GM18498 (cell line): ENCODE data around the gene ZNF365.
A peak's percentile ranks its signal among the peaks of the same experiment; 100 is the strongest.

Source experiments
- ATAC-seq: cut with Tn5 transposase; IDR thresholded peaks from one replicate; pipeline ENCODE4 v1.9.1; 2021; ENCODE audit warnings: mild to moderate bottlenecking, moderate library complexity; ENCODE audit not compliant: unreplicated experiment

The ZNF365 gene

GRCh38 chr10:62413652-62414051 is 39.5 kb downstream of the ZNF365 start:
- ATAC-seq = no peak

GRCh38 chr10:62414359-62414758 is 40.2 kb downstream of the ZNF365 start:
- no peak for ATAC-seq

- no peak for ATAC-seq
Observed at GRCh38 chr10:62422068-62422590, 48.0 kb downstream of the ZNF365 start.

- no peak for ATAC-seq
Observed at GRCh38 chr10:62424026-62424425, 49.9 kb downstream of the ZNF365 start.

GRCh38 chr10:62426086-62426485 is 51.9 kb downstream of the ZNF365 start:
- no peak for ATAC-seq

- no peak for ATAC-seq
Observed at GRCh38 chr10:62426600-62426999, 52.4 kb downstream of the ZNF365 start.

GRCh38 chr10:62430881-62431280 is 56.7 kb downstream of the ZNF365 start:
- ATAC-seq = no peak

GRCh38 chr10:62433181-62433692 is 59.1 kb downstream of the ZNF365 start:
- ATAC-seq = peak; percentile 81

- no peak for ATAC-seq
Observed at GRCh38 chr10:62433901-62434300, 59.7 kb downstream of the ZNF365 start.

GRCh38 chr10:62437696-62438095 is 63.5 kb downstream of the ZNF365 start:
- ATAC-seq = peak; percentile 60

GRCh38 chr10:62442006-62442405 is 67.8 kb downstream of the ZNF365 start:
- ATAC-seq = no peak

- no peak for ATAC-seq
Observed at GRCh38 chr10:62442894-62443669, 68.9 kb downstream of the ZNF365 start.

- no peak for ATAC-seq
Observed at GRCh38 chr10:62443866-62444265, 69.7 kb downstream of the ZNF365 start.

GRCh38 chr10:62446627-62447026 is 72.5 kb downstream of the ZNF365 start:
- ATAC-seq = no peak

GRCh38 chr10:62450912-62451610 is 76.9 kb downstream of the ZNF365 start:
- no peak for ATAC-seq

- no peak for ATAC-seq
Observed at GRCh38 chr10:62451611-62451975, 77.4 kb downstream of the ZNF365 start.
